Choroid plexus epithelial cell (primary cell): ENCODE results near the gene SPOCK3.
"Not testable (repeated sequence)": the region's sequence is repeated elsewhere in the genome, so short reads cannot be mapped to it uniquely, and the experiment has no call there.

Source experiments
- DNase-seq: peaks from one replicate; pipeline ENCODE4 v3.0.0-alpha.2; 2010; ENCODE audit warnings: low read depth
- H3K4me3 ChIP-seq: 2 replicates; pipeline ENCODE4 v1.5.1; 2011; ENCODE audit warnings: low read depth, mild to moderate bottlenecking, control low read depth, low read length, moderate library complexity
- CTCF ChIP-seq: conservative IDR thresholded peaks from 2 replicates; pipeline ENCODE4 v1.5.1; 2011; ENCODE audit warnings: low read depth, mild to moderate bottlenecking, control low read depth, inconsistent platforms, low read length, moderate library complexity

The SPOCK3 gene

DNA sequence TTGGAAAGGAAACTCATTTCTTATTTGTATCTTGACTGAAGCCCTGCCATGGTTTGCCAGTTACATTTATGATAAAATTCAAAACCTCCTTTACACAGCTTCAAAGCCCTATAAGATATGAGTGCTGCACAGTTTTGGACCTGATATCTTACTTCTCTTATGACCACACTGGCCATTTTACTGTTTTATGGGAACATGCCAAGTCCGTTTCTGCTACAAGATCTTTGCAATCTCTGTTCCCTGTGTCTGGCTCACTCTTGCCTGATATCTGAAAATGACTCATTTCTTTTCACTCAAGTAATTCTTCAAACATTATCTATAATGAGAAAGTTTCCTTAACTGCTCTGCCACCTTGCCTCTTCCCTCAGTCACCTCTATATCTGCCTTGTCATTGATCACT lies 247.3 kb downstream of the SPOCK3 start:
- H3K4me3 ChIP-seq = no peak overlapping the region
- no peak for DNase-seq
- no peak for TF ChIP-seq CTCF

DNA sequence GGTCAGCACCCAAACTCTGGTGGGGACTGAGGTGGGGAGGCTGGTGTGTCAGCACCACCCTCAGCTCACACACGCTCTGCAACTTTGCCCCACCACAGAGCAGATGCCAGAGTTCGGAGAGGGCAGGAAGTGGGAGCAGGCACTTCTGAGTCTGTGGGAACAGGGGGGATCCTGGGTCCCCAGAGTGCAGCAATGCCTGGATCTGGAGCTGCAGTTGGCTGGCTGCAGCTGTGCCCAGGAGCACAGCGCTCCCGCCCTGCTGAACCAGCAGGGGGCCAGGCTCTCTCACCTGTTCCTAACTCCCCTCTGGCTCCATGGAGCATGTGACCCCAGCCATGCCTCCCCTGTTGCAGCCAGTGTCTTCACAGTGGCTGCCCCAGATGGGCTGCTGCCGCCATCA lies 252.4 kb downstream of the SPOCK3 start:
- H3K4me3 ChIP-seq = no peak overlapping the region
- no peak for TF ChIP-seq CTCF
- no peak for DNase-seq

GRCh38 chr4:166980419-166980818 lies 253.9 kb downstream of the SPOCK3 start:
- no peak for TF ChIP-seq CTCF
- DNase-seq = no peak
- no peak overlapping the region for H3K4me3 ChIP-seq

DNA sequence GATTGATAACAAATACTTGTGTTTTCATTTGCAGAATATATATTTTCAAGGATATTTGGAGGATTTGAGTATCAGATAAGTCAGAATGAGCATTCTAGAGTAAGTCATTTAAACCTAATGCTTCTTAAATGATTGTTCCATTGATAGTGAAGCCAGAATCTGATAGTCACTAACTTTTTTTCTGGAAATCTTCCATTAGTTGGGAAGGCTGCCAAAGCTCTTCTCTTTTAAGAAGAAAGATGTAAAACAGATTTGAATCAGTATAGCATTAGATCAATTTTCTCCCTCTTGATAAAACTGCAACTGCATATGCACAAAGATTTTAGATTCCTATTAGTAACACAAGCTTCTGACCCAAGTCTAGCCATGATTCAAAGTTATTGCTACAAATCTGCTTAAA lies 256.7 kb downstream of the SPOCK3 start:
- no peak overlapping the region for H3K4me3 ChIP-seq
- DNase-seq = no peak
- TF ChIP-seq CTCF = no peak

GRCh38 chr4:166972071-166972470 lies 262.2 kb downstream of the SPOCK3 start:
- TF ChIP-seq CTCF = no peak
- peak; percentile 8 for DNase-seq
- no peak overlapping the region for H3K4me3 ChIP-seq

DNA sequence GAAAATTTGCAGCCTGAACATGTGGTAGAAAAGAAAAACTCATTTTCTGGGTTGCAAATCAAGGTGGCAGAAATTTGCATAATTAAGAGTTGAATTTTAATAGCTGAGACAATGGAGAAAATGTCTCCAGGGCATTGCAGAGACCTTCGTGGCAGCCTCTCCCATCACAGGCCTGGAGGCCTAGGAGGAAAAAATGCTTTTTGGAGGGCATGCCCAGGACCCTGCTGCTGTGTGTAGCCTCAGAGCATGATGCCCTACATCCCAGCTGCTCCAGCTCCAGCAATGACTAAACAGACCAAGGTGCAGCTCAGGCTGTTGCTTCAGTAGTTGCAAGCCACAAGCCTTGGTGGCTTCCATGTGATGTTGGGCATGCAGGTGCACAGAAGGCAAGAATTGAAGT lies 266.1 kb downstream of the SPOCK3 start:
- not testable (repeated sequence) for DNase-seq

GRCh38 chr4:166965562-166965961 lies 268.7 kb downstream of the SPOCK3 start:
- TF ChIP-seq CTCF = no peak
- no peak for DNase-seq
- H3K4me3 ChIP-seq = no peak overlapping the region

More for the DNA sequence above, 266.1 kb downstream of the SPOCK3 start:
- H3K4me3 ChIP-seq = not testable (repeated sequence)

DNA sequence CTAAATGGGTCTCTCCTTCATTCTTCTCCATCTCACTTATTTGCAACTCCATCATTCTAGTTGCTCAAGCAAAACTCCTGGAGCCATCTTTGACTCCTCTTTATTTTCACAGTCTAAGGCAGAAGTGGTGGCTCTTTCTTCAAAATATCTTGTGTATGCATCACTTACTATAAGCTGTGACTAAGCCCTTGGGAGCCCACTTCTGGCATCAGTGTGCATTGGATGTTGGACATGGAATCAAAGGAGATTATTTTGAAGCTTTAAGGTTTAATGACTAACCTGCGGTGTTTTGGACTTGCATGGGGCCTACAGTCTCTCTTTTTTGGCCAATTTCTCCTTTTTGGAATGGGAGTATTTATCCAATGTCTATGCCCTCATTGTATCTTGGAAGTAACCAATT lies 276.8 kb downstream of the SPOCK3 start:
- no peak for DNase-seq
- no peak for TF ChIP-seq CTCF
- H3K4me3 ChIP-seq = no peak overlapping the region
